HepG2 (cell line): ENCODE measurements around the gene ZNF740. TPM values are rescaled to one million over a fixed set of nuclear protein-coding genes. Genes with fewer than 3 reads are reported as not detected.

Source experiments
- ARHGAP35 ChIP-seq: sonication (generic); formaldehyde crosslinking; IDR thresholded peaks from 2 replicates; pipeline ENCODE4 v1.9.0; 2022; ENCODE audit warnings: mild to moderate bottlenecking, inconsistent platforms, moderate library complexity, missing genetic modification reagents, borderline replicate concordance
- CEBPG ChIP-seq: IDR thresholded peaks from 2 replicates; pipeline ENCODE4 v1.6.1; 2016
- DMAP1 ChIP-seq: IDR thresholded peaks from 2 replicates; pipeline ENCODE4 v1.6.1; 2016
- IKZF4 ChIP-seq: sonication (generic); formaldehyde crosslinking; IDR thresholded peaks from 2 replicates; pipeline ENCODE4 v1.5.1; 2020; ENCODE audit warnings: borderline replicate concordance, mild to moderate bottlenecking, low read depth, missing genetic modification reagents; ENCODE audit errors: not compliant biosample characterization
- KMT2B ChIP-seq: IDR thresholded peaks from 2 replicates; pipeline ENCODE4 v1.6.1; 2016; ENCODE audit warnings: missing genetic modification reagents, missing compliant biosample characterization
- NCOR1 ChIP-seq: fragments of 200-600 bp; sonication (generic); IDR thresholded peaks from 2 replicates; pipeline ENCODE4 v1.7.0; 2017; ENCODE audit warnings: antibody characterized with exemption, low read length, borderline replicate concordance
- NFE2L1 ChIP-seq: sonication (generic); formaldehyde crosslinking; IDR thresholded peaks from 2 replicates; pipeline ENCODE4 v1.4.0; 2020; ENCODE audit warnings: missing genetic modification reagents, mild to moderate bottlenecking, borderline replicate concordance
- SOX6 ChIP-seq, 2 experiments: fragments of 450-650 bp in 1 of 2; sonication (generic) in 1 of 2; formaldehyde crosslinking in 1 of 2; IDR thresholded peaks; 2 replicates each; pipeline versions ENCODE4 v1.4.0 to v1.6.1; 2017 to 2020; ENCODE audit warnings: antibody characterized with exemption in 1 of 2, mild to moderate bottlenecking in 1 of 2, missing genetic modification reagents in 1 of 2
- SRSF9 ChIP-seq: fragments of 200-400 bp; formaldehyde crosslinking; IDR thresholded peaks from 2 replicates; pipeline ENCODE4 v1.6.1; 2018; ENCODE audit warnings: borderline replicate concordance, mild to moderate bottlenecking, low read depth, low read length; ENCODE audit not compliant: insufficient read depth, poor library complexity, severe bottlenecking
- STAT5B ChIP-seq: sonication (generic); formaldehyde crosslinking; IDR thresholded peaks from 2 replicates; pipeline ENCODE4 v1.4.0; 2020; ENCODE audit warnings: missing genetic modification reagents
- TP53 ChIP-seq: sonication (generic); formaldehyde crosslinking; conservative IDR thresholded peaks from 2 replicates; pipeline ENCODE4 v1.4.0; 2020; ENCODE audit warnings: missing genetic modification reagents
- U2AF2 ChIP-seq: fragments of 200-400 bp; formaldehyde crosslinking; IDR thresholded peaks from 2 replicates; pipeline ENCODE4 v1.6.1; 2017; ENCODE audit warnings: low read depth, mild to moderate bottlenecking, low read length
- ZEB1 ChIP-seq: IDR thresholded peaks from 2 replicates; pipeline ENCODE4 v1.6.1; 2012; ENCODE audit warnings: mild to moderate bottlenecking, low read depth, inconsistent platforms; ENCODE audit not compliant: insufficient replicate concordance
- ZKSCAN8 ChIP-seq: IDR thresholded peaks from 2 replicates; pipeline ENCODE4 v1.6.1; 2016; ENCODE audit warnings: borderline replicate concordance, missing genetic modification reagents, missing compliant biosample characterization
- ZNF10 ChIP-seq: sonication (generic); formaldehyde crosslinking; IDR thresholded peaks from 2 replicates; pipeline ENCODE4 v1.4.0; 2020; ENCODE audit warnings: mild to moderate bottlenecking, low read depth, missing genetic modification reagents, borderline replicate concordance
- ZNF136 ChIP-seq: sonication (generic); formaldehyde crosslinking; IDR thresholded peaks from 2 replicates; pipeline ENCODE4 v1.8.1; 2022; ENCODE audit warnings: low read depth, mild to moderate bottlenecking, moderate library complexity, missing genetic modification reagents
- ZNF253 ChIP-seq: sonication (generic); formaldehyde crosslinking; IDR thresholded peaks from 2 replicates; pipeline ENCODE4 v1.8.0; 2022; ENCODE audit warnings: mild to moderate bottlenecking, missing genetic modification reagents, borderline replicate concordance
- ZNF350 ChIP-seq: sonication (generic); formaldehyde crosslinking; IDR thresholded peaks from 2 replicates; pipeline ENCODE4 v1.4.0; 2020; ENCODE audit warnings: mild to moderate bottlenecking, low read depth, missing genetic modification reagents, borderline replicate concordance
- ZNF468 ChIP-seq: sonication (generic); formaldehyde crosslinking; IDR thresholded peaks from 2 replicates; pipeline ENCODE4 v1.8.0; 2022; ENCODE audit warnings: mild to moderate bottlenecking, moderate library complexity, missing genetic modification reagents
- ZNF569 ChIP-seq: sonication (generic); formaldehyde crosslinking; IDR thresholded peaks from 2 replicates; pipeline ENCODE4 v1.5.0; 2020; ENCODE audit warnings: mild to moderate bottlenecking, missing genetic modification reagents, moderate library complexity, borderline replicate concordance
- ZSCAN20 ChIP-seq: sonication (generic); formaldehyde crosslinking; IDR thresholded peaks from 2 replicates; pipeline ENCODE4 v1.4.0; 2020; ENCODE audit warnings: missing genetic modification reagents, mild to moderate bottlenecking, borderline replicate concordance
- polyA plus RNA-seq, 8 experiments: library from polyadenylated mRNA; depleted of rRNA in 3 of 8; stranded (reverse) in 7 of 8; unstranded in 1 of 8; fragments of >200 nt; fragmentation: Illumina TruSeq in 4 of 8; extraction: Trizol in 4 of 8; gene quantifications; 2 replicates each; pipeline versions ENCODE4 v1.2.1 to v1.2.3, GENCODE V29; 2011 to 2016; ENCODE audit warnings: low read depth in 4 of 8, missing spikeins in 1 of 8, mixed read lengths in 1 of 8; ENCODE audit not compliant: insufficient read depth in 1 of 8
- total RNA-seq, 5 experiments: library from RNA; depleted of rRNA; stranded (reverse); fragments of >200 nt; fragmentation: Illumina TruSeq; extraction: Trizol; gene quantifications; 2 replicates each; pipeline ENCODE4 v1.2.3, GENCODE V29; 2016; ENCODE audit warnings: low read depth in 1 of 5
- TF ChIP-seq, protein P1 (sequence below): sonication (generic); formaldehyde crosslinking; IDR thresholded peaks from 2 replicates; pipeline ENCODE4 v1.4.0; 2020; ENCODE audit warnings: missing genetic modification reagents
- TF ChIP-seq, protein P2 (sequence below): sonication (generic); formaldehyde crosslinking; IDR thresholded peaks from 2 replicates; pipeline ENCODE4 v1.4.0; 2020; ENCODE audit warnings: missing genetic modification reagents

ZNF740 gene
- total and polyA plus RNA-seq, 2 of the 13 experiments (the other 11 are each of a cell fraction or from before 2014, with no cell fraction given), result 16.9 to 19.0 TPM

DNA sequence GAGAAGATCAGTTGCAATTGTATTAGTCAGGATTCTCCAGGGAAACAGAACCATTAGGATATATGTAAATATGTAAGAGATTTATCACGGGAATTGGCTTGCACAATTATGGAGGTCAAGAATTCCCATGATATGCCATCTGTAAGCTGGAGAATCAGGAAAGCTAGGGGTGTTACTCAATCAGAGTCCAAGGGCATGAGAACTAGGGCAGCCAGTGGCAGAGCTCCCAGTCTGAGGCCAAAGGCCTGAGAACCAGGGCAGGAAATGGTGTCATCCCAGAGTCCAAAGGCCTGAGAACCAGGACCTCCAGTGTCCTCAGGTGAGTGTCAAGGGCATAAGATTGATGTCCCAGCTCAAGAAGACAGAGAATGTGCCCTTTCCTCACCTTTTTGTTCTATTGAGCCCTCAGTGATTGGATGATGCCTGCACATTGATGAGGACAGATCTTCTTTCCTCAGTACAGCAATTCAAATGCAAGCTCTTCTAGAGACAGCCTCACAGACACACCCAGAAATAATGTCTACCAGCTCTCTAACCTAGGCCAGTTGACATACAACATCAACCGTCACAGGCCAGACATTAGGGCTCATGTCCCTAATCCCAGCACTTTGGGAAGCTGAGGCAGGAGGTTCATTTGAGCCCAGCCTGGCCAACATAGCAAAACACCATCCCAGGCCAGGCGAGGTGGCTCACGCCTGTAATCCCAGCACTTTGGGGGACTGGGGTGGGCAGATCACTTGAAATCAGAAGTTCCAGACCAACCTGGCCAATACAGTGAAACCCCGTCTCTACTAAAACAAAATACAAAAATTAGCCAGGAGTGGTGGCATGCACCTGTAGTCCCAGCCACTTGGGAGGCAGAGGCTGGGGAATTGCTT lies 34.9 kb upstream of the ZNF740 start (continued):
- TF ChIP-seq ZNF350, result no peak
- no peak for TF ChIP-seq ZNF569 (CRISPR knock-in tag)
- TF ChIP-seq NCOR1, result peak; percentile 94
- no peak for TF ChIP-seq SOX6 (IDR thresholded peaks at IDR 0.05)
- TF ChIP-seq SOX6 (CRISPR knock-in tag; IDR thresholded peaks at IDR 0.05), result peak; percentile 74
- no peak for TF ChIP-seq U2AF2
- no peak for TF ChIP-seq KMT2B (CRISPR knock-in tag)
- TF ChIP-seq ARHGAP35 (CRISPR knock-in tag), result no peak
- no peak for TF ChIP-seq ZNF253
- no peak for TF ChIP-seq TP53 (CRISPR knock-in tag)
- no peak for TF ChIP-seq SRSF9
- no peak for TF ChIP-seq ZSCAN20 (CRISPR knock-in tag)
- no peak for TF ChIP-seq ZEB1
- TF ChIP-seq, protein P1, sequence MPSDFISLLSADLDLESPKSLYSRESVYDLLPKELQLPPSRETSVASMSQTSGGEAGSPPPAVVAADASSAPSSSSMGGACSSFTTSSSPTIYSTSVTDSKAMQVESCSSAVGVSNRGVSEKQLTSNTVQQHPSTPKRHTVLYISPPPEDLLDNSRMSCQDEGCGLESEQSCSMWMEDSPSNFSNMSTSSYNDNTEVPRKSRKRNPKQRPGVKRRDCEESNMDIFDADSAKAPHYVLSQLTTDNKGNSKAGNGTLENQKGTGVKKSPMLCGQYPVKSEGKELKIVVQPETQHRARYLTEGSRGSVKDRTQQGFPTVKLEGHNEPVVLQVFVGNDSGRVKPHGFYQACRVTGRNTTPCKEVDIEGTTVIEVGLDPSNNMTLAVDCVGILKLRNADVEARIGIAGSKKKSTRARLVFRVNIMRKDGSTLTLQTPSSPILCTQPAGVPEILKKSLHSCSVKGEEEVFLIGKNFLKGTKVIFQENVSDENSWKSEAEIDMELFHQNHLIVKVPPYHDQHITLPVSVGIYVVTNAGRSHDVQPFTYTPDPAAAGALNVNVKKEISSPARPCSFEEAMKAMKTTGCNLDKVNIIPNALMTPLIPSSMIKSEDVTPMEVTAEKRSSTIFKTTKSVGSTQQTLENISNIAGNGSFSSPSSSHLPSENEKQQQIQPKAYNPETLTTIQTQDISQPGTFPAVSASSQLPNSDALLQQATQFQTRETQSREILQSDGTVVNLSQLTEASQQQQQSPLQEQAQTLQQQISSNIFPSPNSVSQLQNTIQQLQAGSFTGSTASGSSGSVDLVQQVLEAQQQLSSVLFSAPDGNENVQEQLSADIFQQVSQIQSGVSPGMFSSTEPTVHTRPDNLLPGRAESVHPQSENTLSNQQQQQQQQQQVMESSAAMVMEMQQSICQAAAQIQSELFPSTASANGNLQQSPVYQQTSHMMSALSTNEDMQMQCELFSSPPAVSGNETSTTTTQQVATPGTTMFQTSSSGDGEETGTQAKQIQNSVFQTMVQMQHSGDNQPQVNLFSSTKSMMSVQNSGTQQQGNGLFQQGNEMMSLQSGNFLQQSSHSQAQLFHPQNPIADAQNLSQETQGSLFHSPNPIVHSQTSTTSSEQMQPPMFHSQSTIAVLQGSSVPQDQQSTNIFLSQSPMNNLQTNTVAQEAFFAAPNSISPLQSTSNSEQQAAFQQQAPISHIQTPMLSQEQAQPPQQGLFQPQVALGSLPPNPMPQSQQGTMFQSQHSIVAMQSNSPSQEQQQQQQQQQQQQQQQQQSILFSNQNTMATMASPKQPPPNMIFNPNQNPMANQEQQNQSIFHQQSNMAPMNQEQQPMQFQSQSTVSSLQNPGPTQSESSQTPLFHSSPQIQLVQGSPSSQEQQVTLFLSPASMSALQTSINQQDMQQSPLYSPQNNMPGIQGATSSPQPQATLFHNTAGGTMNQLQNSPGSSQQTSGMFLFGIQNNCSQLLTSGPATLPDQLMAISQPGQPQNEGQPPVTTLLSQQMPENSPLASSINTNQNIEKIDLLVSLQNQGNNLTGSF (CRISPR knock-in tag), result no peak
- no peak for TF ChIP-seq ZNF468 (CRISPR knock-in tag)
- TF ChIP-seq NFE2L1 (CRISPR knock-in tag), result no peak
- TF ChIP-seq DMAP1 (CRISPR knock-in tag), result no peak
- TF ChIP-seq ZNF136, result no peak
- TF ChIP-seq IKZF4 (CRISPR knock-in tag), result no peak
- no peak for TF ChIP-seq ZNF10 (CRISPR knock-in tag)
- no peak for TF ChIP-seq ZKSCAN8 (CRISPR knock-in tag)
- TF ChIP-seq STAT5B, result no peak
- TF ChIP-seq, protein P2, sequence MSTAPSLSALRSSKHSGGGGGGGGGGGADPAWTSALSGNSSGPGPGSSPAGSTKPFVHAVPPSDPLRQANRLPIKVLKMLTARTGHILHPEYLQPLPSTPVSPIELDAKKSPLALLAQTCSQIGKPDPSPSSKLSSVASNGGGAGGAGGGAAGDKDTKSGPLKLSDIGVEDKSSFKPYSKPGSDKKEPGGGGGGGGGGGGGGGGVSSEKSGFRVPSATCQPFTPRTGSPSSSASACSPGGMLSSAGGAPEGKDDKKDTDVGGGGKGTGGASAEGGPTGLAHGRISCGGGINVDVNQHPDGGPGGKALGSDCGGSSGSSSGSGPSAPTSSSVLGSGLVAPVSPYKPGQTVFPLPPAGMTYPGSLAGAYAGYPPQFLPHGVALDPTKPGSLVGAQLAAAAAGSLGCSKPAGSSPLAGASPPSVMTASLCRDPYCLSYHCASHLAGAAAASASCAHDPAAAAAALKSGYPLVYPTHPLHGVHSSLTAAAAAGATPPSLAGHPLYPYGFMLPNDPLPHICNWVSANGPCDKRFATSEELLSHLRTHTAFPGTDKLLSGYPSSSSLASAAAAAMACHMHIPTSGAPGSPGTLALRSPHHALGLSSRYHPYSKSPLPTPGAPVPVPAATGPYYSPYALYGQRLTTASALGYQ (CRISPR knock-in tag), result no peak
- TF ChIP-seq CEBPG (CRISPR knock-in tag), result peak; percentile 90
